Measurements from ENCODE around the gene LMNA.

DNA sequence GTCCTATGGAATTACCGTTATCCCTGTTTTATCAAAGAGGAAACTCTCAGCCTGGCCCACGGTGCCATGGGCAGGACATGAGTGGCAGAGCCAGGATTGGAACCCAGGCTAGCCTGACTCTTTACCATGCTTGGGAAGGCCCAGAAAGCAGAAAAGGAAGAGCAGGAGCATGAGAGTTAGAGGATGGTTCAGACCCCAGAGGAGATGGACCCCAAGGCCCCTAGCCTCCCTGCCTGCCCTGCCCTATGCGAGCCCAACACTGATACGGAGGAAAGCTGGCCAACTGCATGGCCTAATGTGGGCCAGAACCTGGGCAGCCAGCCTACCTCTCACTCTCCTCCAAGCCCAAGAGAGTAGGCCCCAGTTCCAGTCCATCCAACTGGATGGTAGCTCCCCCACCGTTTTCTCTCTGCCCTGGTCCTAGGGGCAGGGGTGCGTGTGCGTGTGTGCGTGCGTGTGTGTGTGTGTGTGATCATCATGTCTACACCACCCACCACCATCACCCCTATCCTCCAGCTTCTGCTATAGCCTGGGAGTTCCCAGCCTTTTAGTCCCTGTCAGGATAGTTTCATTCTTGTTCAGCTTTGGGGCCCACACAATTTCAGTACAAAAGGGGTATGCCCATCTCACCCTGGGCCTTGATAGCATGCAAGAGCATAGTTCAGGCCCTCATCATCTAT is 16.9 kb upstream of the LMNA start:
- TF ChIP-seq, protein P1, sequence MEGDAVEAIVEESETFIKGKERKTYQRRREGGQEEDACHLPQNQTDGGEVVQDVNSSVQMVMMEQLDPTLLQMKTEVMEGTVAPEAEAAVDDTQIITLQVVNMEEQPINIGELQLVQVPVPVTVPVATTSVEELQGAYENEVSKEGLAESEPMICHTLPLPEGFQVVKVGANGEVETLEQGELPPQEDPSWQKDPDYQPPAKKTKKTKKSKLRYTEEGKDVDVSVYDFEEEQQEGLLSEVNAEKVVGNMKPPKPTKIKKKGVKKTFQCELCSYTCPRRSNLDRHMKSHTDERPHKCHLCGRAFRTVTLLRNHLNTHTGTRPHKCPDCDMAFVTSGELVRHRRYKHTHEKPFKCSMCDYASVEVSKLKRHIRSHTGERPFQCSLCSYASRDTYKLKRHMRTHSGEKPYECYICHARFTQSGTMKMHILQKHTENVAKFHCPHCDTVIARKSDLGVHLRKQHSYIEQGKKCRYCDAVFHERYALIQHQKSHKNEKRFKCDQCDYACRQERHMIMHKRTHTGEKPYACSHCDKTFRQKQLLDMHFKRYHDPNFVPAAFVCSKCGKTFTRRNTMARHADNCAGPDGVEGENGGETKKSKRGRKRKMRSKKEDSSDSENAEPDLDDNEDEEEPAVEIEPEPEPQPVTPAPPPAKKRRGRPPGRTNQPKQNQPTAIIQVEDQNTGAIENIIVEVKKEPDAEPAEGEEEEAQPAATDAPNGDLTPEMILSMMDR (IDR thresholded peaks at IDR 0.05) = no peak
- no peak for TF ChIP-seq POLR2A (IDR thresholded peaks at IDR 0.05)
